ENCODE data around the gene FKBP5. TPM values are rescaled to one million over a fixed set of nuclear protein-coding genes. Genes with fewer than 3 reads are reported as not detected.

The FKBP5 gene
- total RNA-seq, 1 donor from 2014 or later, result 16.5 TPM

GRCh38 chr6:35687658-35688604 is 784 bp downstream of the FKBP5 start:
- peak overlapping the region; percentile 89 for H3K4me3 ChIP-seq (ENCODE audit: low read depth, low read length)
- TF ChIP-seq CTCF (conservative IDR thresholded peaks at IDR 0.05; ENCODE audit: low read depth, low read length), result no peak
- no peak for DNase-seq (ENCODE audit: low read depth)

- no peak for TF ChIP-seq CTCF (conservative IDR thresholded peaks at IDR 0.05; ENCODE audit: low read depth, low read length)
- DNase-seq (ENCODE audit: low read depth), result no peak
- H3K4me3 ChIP-seq (ENCODE audit: low read depth, low read length), result peak overlapping the region; percentile 89
Observed at GRCh38 chr6:35686873-35687555, 1.7 kb downstream of the FKBP5 start.

GRCh38 chr6:35686436-35686835 is 2.3 kb downstream of the FKBP5 start:
- DNase-seq (ENCODE audit: low read depth), result no peak
- peak overlapping the region; percentile 89 for H3K4me3 ChIP-seq (ENCODE audit: low read depth, low read length)
- TF ChIP-seq CTCF (conservative IDR thresholded peaks at IDR 0.05; ENCODE audit: low read depth, low read length), result no peak

GRCh38 chr6:35683267-35683666 is 5.4 kb downstream of the FKBP5 start:
- no peak for DNase-seq (ENCODE audit: low read depth)
- no peak overlapping the region for H3K4me3 ChIP-seq (ENCODE audit: low read depth, low read length)
- TF ChIP-seq CTCF (conservative IDR thresholded peaks at IDR 0.05; ENCODE audit: low read depth, low read length), result no peak

GRCh38 chr6:35681298-35681697 is 7.4 kb downstream of the FKBP5 start:
- DNase-seq (ENCODE audit: low read depth), result no peak
- peak overlapping the region; percentile 19 for H3K4me3 ChIP-seq (ENCODE audit: low read depth, low read length)
- no peak for TF ChIP-seq CTCF (conservative IDR thresholded peaks at IDR 0.05; ENCODE audit: low read depth, low read length)

GRCh38 chr6:35679399-35679798 is 9.3 kb downstream of the FKBP5 start:
- H3K4me3 ChIP-seq (ENCODE audit: low read depth, low read length), result no peak overlapping the region
- TF ChIP-seq CTCF (conservative IDR thresholded peaks at IDR 0.05; ENCODE audit: low read depth, low read length), result no peak
- no peak for DNase-seq (ENCODE audit: low read depth)
